Tongue (tissue), 2 donors: ENCODE measurements around the gene FHAD1. TPM values are rescaled to one million over a fixed set of nuclear protein-coding genes. Genes with fewer than 3 reads are reported as not detected.

Experiments used
- DNase-seq: peaks from one replicate; pipeline ENCODE4 v3.0.0-alpha.2; 2015
- total RNA-seq: library from RNA; depleted of rRNA; stranded (reverse); fragments of >200 nt; gene quantifications from one replicate; pipeline ENCODE4 v1.2.3, GENCODE V29; 2014

The FHAD1 gene
- total RNA-seq, 1 donor from 2014 or later, result 3.8 TPM

- DNase-seq, result peak; percentile 85
Measured at GRCh38 chr1:15326691-15327588, 79.9 kb downstream of the FHAD1 start.

DNA sequence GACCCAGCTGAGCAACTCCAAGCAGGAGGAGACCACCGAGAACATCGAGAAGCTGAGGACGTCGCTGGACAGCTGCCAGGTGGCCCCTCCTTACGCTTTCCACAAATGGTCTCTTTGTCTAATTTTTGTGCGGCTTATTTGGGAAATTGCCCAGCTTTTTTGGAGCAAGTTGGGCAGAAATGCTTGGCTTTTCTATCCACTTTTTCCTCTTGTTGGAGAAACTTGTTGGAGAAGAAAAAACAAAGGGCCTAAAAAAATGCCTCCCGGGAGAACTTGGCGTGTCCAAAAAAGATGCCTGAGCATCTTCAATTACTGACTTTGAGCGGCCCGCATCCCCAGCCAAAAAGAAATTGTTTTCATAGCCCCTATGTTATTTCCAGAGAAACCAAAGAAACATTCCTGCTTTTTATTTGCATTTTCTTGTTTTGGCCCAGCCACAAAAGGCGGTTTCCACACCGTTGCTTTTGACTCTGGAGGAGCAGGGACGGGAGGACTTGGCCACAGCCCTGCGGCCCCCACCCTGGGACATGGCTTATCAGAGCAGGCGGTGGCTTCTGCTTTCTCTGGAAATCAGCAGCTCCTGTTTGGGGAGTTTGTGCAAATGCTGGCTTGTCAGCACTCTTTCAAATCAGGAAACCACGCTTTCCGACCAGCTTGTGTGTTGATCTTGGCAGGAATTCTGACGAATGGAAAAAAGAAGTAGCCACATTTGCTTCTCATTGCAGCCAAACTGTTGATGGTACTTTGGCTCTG, 81.5 kb downstream of the FHAD1 start:
- DNase-seq, result peak; percentile 94

- DNase-seq, result peak; percentile 65
Measured at GRCh38 chr1:15329104-15329820, 82.2 kb downstream of the FHAD1 start.

DNA sequence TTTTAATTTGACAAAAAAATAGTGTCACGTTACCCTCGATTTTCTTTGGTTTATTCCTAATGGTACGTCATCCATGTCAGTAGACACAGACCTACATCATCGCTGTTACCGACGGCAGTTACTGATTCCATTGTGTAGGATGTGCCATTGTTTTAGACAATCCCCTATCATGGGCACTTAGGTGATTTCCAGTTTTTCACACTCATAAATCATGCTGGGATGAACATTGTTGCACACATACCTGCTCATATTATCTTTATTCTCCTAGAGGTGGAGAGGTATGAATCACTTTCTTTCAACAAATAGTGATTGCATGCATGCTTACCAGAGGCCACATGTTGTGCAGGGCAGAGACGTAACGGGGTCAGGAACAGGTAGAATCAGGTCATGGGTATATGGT, 83.0 kb downstream of the FHAD1 start:
- no peak for DNase-seq

- DNase-seq, result no peak
Measured at GRCh38 chr1:15331180-15331579, 84.2 kb downstream of the FHAD1 start.

- DNase-seq, result no peak
Measured at GRCh38 chr1:15331734-15332133, 84.7 kb downstream of the FHAD1 start.

DNA sequence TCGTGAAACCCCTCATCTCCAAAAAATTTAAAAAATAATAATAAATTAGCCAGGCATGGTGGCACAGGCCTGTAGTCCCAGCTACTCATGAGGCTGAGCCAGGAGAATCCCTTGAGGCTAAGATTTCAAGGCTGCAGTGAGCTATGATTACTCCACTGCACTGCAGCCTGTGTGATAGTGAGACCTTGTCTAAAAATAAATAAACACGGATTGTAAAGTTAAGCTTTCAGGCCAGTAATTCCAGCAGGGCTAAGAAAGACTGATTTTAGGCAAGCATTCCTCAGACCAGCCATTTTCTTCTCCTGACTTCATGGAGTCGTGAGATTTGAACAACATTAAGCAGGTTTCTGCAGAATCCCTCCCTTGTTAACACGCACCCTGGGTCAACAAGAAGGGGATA, 85.5 kb downstream of the FHAD1 start:
- DNase-seq, result no peak

GRCh38 chr1:15332952-15333715, 86.1 kb downstream of the FHAD1 start:
- DNase-seq, result no peak

DNA sequence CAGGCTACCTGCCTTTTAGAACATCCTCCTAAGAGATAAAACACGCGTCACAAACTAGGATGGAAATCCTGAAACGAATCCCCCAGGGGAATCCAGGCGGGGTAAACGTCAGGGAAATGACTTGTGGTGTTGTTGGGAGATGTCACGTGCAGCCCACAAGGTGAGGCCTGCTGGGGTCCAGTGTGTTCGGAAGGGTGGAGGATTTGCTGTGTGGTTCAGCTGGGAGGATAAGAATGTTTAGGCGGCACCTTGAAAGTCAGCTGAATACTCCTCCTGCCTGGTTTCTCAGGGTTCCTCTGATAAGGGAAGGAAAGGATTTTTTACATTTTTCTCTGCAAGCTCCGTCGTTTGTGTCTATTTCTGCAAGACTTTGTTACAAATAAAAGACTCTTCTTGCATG, 88.0 kb downstream of the FHAD1 start:
- DNase-seq, result no peak

GRCh38 chr1:15336866-15337265, 89.8 kb downstream of the FHAD1 start:
- DNase-seq, result no peak

- no peak for DNase-seq
Measured at GRCh38 chr1:15337656-15338402, 90.8 kb downstream of the FHAD1 start.

DNA sequence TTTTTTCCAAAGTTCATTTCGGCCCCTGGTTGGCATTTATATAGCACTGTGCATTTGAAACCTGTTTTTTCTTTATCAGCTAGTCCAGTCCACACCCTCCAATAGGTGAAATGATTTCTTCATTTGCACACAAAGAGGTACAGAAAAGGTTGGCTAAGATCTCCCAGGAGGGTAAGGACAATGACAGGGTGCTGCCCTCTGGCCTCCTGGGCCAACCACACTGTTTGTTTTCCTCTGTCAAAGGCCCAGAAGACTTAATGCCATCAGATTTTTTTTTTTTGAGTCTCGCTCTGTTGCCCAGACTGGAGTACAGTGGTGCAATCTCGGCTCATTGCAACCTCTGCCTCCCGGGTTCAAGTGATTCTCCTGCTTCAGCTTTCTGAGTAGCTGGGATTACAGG, 92.5 kb downstream of the FHAD1 start:
- DNase-seq, result no peak

GRCh38 chr1:15341228-15341627, 94.2 kb downstream of the FHAD1 start:
- no peak for DNase-seq

DNA sequence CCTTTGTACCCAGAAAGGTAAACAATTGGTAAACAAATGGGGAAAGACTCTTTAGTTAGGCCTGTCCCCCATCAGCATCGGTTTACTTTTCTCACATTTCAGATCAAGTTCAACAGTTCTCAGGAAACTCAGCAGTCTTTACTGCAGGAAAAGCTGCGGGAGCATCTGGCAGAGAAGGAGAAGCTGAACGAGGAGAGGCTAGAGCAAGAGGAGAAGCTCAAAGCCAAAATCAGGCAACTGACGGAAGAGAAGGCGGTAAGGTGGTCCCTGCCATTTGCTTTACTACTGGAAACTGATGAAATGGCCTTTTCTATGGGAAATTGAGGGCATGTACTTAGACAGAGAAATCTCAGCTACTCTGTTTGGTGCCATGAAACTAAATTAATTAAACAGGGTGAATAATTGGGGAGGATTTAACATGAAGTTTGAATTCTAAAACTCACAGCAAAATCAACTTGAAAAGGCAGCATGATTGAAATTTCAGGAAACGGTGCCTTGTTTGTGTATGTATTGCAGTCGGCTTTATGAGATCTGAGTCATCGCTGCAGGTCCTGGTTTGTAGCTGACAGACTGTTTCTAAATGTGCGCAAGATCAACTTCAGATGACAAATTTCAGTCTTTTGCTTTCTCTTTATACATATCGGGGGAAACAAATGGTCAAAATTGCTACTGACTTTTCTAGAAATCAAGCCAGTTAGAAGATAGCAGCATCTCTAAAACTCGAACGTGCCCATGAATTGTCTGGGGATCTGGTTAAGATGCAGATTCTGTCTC, 94.8 kb downstream of the FHAD1 start:
- no peak for DNase-seq

DNA sequence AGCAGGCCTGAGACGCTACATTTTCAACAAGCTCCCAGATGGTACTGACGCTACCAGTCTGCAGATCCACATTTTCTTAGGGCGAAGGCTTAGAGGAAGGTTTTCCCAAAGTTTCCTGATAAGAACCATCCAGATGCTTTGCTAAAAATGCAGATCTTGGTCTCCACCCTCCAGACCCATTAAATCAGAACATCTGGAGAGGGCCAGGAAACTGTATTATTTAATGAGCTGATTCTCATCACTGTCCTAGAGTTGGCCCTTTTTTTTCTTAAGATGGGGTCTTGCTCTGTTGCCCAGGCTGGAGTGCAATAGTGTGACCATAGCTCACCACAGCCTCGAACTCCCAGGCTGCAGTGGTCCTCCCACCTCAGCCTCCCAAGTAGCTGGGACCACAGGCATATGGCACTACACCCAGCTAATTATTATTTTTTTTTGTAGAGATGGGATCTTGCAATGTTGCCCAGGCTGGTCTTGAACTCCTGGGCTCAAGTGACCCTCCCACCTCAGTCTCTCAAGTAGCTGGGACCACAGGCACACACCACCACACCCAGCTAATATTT, 95.5 kb downstream of the FHAD1 start:
- no peak for DNase-seq

DNA sequence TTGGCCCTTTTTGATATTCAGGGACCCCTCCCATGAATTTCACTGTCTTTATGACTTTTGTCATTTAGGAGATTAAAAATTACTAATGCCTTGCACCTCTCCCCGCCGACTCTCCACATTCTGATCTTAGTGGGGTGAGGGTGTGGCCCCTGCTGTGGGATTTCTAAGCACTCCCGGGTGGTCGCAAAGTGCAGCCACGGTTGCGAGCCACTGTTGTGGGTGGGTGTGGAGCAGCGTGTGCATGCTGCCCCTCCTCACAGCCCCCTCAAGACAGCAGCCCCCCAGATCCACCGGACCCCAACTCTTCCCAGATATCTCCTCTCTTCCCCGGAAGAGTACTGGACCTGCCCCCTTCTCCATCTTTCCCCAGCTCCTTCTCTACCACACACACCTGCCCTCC, 96.1 kb downstream of the FHAD1 start:
- DNase-seq, result no peak

GRCh38 chr1:15343729-15344128, 96.7 kb downstream of the FHAD1 start:
- DNase-seq, result peak; percentile 84

DNA sequence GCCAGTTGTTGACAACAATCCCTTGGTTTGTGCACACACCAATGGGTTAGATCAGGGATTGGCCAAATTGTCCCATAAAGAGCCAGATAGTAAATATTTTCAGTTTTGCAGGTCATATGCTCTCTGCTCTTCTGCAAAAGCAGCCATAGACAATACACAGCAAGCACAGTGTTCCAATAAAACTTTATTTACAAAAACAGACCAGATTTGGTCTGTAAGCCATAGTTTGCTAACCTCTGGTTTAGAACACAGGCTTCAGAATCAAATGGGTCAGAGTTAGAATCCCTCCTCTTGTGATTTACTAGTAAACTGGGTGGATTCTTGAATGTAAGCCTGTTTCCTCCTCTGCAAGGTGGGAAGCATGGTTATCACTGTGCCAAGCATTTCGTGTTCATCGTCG, 97.4 kb downstream of the FHAD1 start:
- DNase-seq, result no peak

- no peak for DNase-seq
Measured at GRCh38 chr1:15344800-15345704, 98.0 kb downstream of the FHAD1 start.
